HEK293 (cell line): Measurements from ENCODE around the gene MEF2C.

Experiments used
- CTCF ChIA-PET: fragments of 350-600 bp; formaldehyde crosslinking; extraction: SDS; loops from one replicate; lab custom pipeline; 2021; ENCODE audit warnings: antibody characterized with exemption; lab: Yijun Ruan, JAX
- POLR2A ChIA-PET: fragments of 300-600 bp; formaldehyde crosslinking; extraction: SDS; loops from one replicate; lab custom pipeline; 2020; ENCODE audit warnings: antibody characterized with exemption, inconsistent platforms; lab: Yijun Ruan, JAX
- H3K27ac ChIP-seq: fragments of 200-500 bp; sonication (Bioruptor generic); 2 replicates; pipeline ENCODE4 v1.5.1; 2014; ENCODE audit warnings: low read depth, low read length, control low read depth, inconsistent platforms; ENCODE audit errors: extremely low read depth
- H3K36me3 ChIP-seq, 2 experiments: fragments of 200-500 bp in 1 of 2; sonication (Bioruptor generic) in 1 of 2; 1 replicate in 1 of 2; 2 replicates in 1 of 2; pipeline ENCODE4 v1.5.1; 2014 to 2017; ENCODE audit warnings: inconsistent platforms in 2 of 2, low read length in 2 of 2; ENCODE audit not compliant: control insufficient read depth in 2 of 2, insufficient read depth in 1 of 2
- H3K4me1 ChIP-seq: fragments of 200-500 bp; sonication (Bioruptor generic); 2 replicates; pipeline ENCODE4 v1.5.1; 2014; ENCODE audit warnings: mild to moderate bottlenecking, low read length, inconsistent platforms; ENCODE audit not compliant: control insufficient read depth, insufficient read depth
- H3K4me3 ChIP-seq: 2 replicates; pipeline ENCODE4 v1.5.1; 2011; ENCODE audit warnings: low read depth, mild to moderate bottlenecking, control low read depth, low read length, moderate library complexity
- H3K9me3 ChIP-seq: fragments of 200-500 bp; sonication (Bioruptor generic); 2 replicates; pipeline ENCODE4 v1.5.1; 2014; ENCODE audit warnings: low read depth, low read length, inconsistent platforms; ENCODE audit not compliant: control insufficient read depth, insufficient read depth
- BCL11B ChIP-seq: fragments of 450-650 bp; formaldehyde crosslinking; IDR thresholded peaks from 2 replicates; pipeline ENCODE4 v1.5.1; 2016; ENCODE audit warnings: low read depth, missing biosample characterization, missing genetic modification characterization
- ELK4 ChIP-seq: IDR thresholded peaks from 2 replicates; pipeline ENCODE4 v1.6.1; 2011; ENCODE audit warnings: mild to moderate bottlenecking, low read depth, low read length, borderline replicate concordance
- GLIS1 ChIP-seq: fragments of 450-650 bp; formaldehyde crosslinking; IDR thresholded peaks from 2 replicates; pipeline ENCODE4 v1.5.1; 2016; ENCODE audit warnings: missing biosample characterization, missing genetic modification characterization
- HIC1 ChIP-seq: fragments of 450-650 bp; formaldehyde crosslinking; IDR thresholded peaks from 2 replicates; pipeline ENCODE4 v1.5.1; 2016; ENCODE audit warnings: missing biosample characterization, missing genetic modification characterization
- SCRT2 ChIP-seq: fragments of 450-650 bp; formaldehyde crosslinking; IDR thresholded peaks from 2 replicates; pipeline ENCODE4 v1.5.1; 2016; ENCODE audit warnings: missing biosample characterization, missing genetic modification characterization
- SP3 ChIP-seq: fragments of 450-650 bp; formaldehyde crosslinking; IDR thresholded peaks from 2 replicates; pipeline ENCODE4 v1.5.1; 2016; ENCODE audit warnings: missing biosample characterization, missing genetic modification characterization
- TCF7L2 ChIP-seq: IDR thresholded peaks from 2 replicates; pipeline ENCODE4 v1.6.1; 2011; ENCODE audit warnings: low read depth, mild to moderate bottlenecking, inconsistent platforms, low read length, moderate library complexity, borderline replicate concordance
- ZNF112 ChIP-seq: fragments of 450-650 bp; formaldehyde crosslinking; IDR thresholded peaks from 2 replicates; pipeline ENCODE4 v1.5.0; 2017; ENCODE audit warnings: missing biosample characterization, missing genetic modification characterization
- ZNF140 ChIP-seq: fragments of 450-650 bp; formaldehyde crosslinking; IDR thresholded peaks from 2 replicates; pipeline ENCODE4 v1.5.1; 2016; ENCODE audit warnings: missing biosample characterization, missing genetic modification characterization
- ZNF169 ChIP-seq: fragments of 450-650 bp; formaldehyde crosslinking; IDR thresholded peaks from 2 replicates; pipeline ENCODE4 v1.5.1; 2016; ENCODE audit warnings: missing biosample characterization, missing genetic modification characterization
- ZNF248 ChIP-seq: fragments of 450-650 bp; formaldehyde crosslinking; IDR thresholded peaks from 2 replicates; pipeline ENCODE4 v1.5.1; 2017; ENCODE audit warnings: missing biosample characterization, missing genetic modification characterization
- ZNF302 ChIP-seq: fragments of 450-650 bp; formaldehyde crosslinking; IDR thresholded peaks from 2 replicates; pipeline ENCODE4 v1.5.1; 2016; ENCODE audit warnings: missing biosample characterization, missing genetic modification characterization, low read depth
- ZNF37A ChIP-seq: fragments of 450-650 bp; IDR thresholded peaks from 2 replicates; pipeline ENCODE4 v1.5.1; 2018; ENCODE audit warnings: missing biosample characterization, missing genetic modification characterization
- ZNF423 ChIP-seq: fragments of 450-650 bp; formaldehyde crosslinking; IDR thresholded peaks from 2 replicates; pipeline ENCODE4 v1.5.1; 2016; ENCODE audit warnings: missing biosample characterization, missing genetic modification characterization
- ZNF473 ChIP-seq: fragments of 450-650 bp; formaldehyde crosslinking; IDR thresholded peaks from 2 replicates; pipeline ENCODE4 v1.5.1; 2017; ENCODE audit warnings: missing biosample characterization, missing genetic modification characterization
- ZNF544 ChIP-seq: fragments of 450-650 bp; formaldehyde crosslinking; IDR thresholded peaks from 2 replicates; pipeline ENCODE4 v1.5.0; 2017; ENCODE audit warnings: missing biosample characterization, missing genetic modification characterization
- ZNF555 ChIP-seq: fragments of 450-650 bp; formaldehyde crosslinking; conservative IDR thresholded peaks from 2 replicates; pipeline ENCODE4 v1.5.1; 2017; ENCODE audit warnings: missing biosample characterization, mild to moderate bottlenecking, missing genetic modification characterization, inconsistent platforms
- ZNF561 ChIP-seq: fragments of 450-650 bp; IDR thresholded peaks from 2 replicates; pipeline ENCODE4 v1.5.1; 2018; ENCODE audit warnings: missing biosample characterization, missing genetic modification characterization, borderline replicate concordance
- ZNF585B ChIP-seq: fragments of 450-650 bp; formaldehyde crosslinking; IDR thresholded peaks from 2 replicates; pipeline ENCODE4 v1.5.1; 2016; ENCODE audit warnings: missing biosample characterization, missing genetic modification characterization
- ZNF596 ChIP-seq: fragments of 450-650 bp; IDR thresholded peaks from 2 replicates; pipeline ENCODE4 v1.5.0; 2018; ENCODE audit warnings: missing biosample characterization, mild to moderate bottlenecking, missing genetic modification characterization, moderate library complexity
- ZNF654 ChIP-seq: fragments of 450-650 bp; formaldehyde crosslinking; IDR thresholded peaks from 2 replicates; pipeline ENCODE4 v1.5.1; 2016; ENCODE audit warnings: low read depth, missing biosample characterization, missing genetic modification characterization
- ZNF664 ChIP-seq: fragments of 450-650 bp; formaldehyde crosslinking; IDR thresholded peaks from 2 replicates; pipeline ENCODE4 v1.5.1; 2016; ENCODE audit warnings: missing biosample characterization, missing genetic modification characterization
- ZNF791 ChIP-seq: fragments of 450-650 bp; formaldehyde crosslinking; IDR thresholded peaks from 2 replicates; pipeline ENCODE4 v1.5.1; 2016; ENCODE audit warnings: missing biosample characterization, missing genetic modification characterization
- ZNF792 ChIP-seq: fragments of 450-650 bp; formaldehyde crosslinking; IDR thresholded peaks from 2 replicates; pipeline ENCODE4 v1.5.1; 2016; ENCODE audit warnings: missing biosample characterization, missing genetic modification characterization
- ZSCAN30 ChIP-seq: fragments of 450-650 bp; IDR thresholded peaks from 2 replicates; pipeline ENCODE4 v1.5.1; 2018; ENCODE audit warnings: missing biosample characterization, mild to moderate bottlenecking, missing genetic modification characterization, moderate library complexity
- ZXDB ChIP-seq: fragments of 450-650 bp; formaldehyde crosslinking; IDR thresholded peaks from 2 replicates; pipeline ENCODE4 v1.5.1; 2016; ENCODE audit warnings: missing biosample characterization, missing genetic modification characterization

MEF2C gene

GRCh38 chr5:88722546-88723073, 160.4 kb downstream of the MEF2C start (continued):
- no peak for TF ChIP-seq HIC1 (tag by site-specific recombination)
- no peak for TF ChIP-seq ZNF585B (tag by site-specific recombination)
- TF ChIP-seq ZXDB = no peak
- TF ChIP-seq ZNF561 (tag by site-specific recombination) = no peak
- TF ChIP-seq ZNF423 (tag by site-specific recombination) = no peak
- TF ChIP-seq ZNF248 (tag by site-specific recombination) = no peak

GRCh38 chr5:88719434-88719833, 163.6 kb downstream of the MEF2C start:
- TF ChIP-seq ZNF37A = no peak
- TF ChIP-seq ZNF596 = no peak
- Histone ChIP-seq H3K36me3 (no peaks in the 10 kb centered on the region; a peak in 1 of 3 replicates), H3K4me1 (peaks cover 7% of the 10 kb centered on the region), H3K4me3 (no peak overlapping the region), H3K27ac (no peak overlapping the region), H3K9me3 (no peaks in the 10 kb centered on the region)
- ChIA-PET POLR2A (no interaction called here), CTCF (interaction anchor here (0.9 kb wide), 1 partner anchor 10 kb away, joined by 5 read pairs; no protein-coding TSS in a partner anchor)

GRCh38 chr5:88718736-88719135, 164.2 kb downstream of the MEF2C start:
- no peak for TF ChIP-seq ZNF112 (tag by site-specific recombination)
- no peak for TF ChIP-seq ZNF169 (tag by site-specific recombination)
- TF ChIP-seq ELK4 = no peak
- TF ChIP-seq ZNF423 (tag by site-specific recombination) = no peak
- no peak for TF ChIP-seq ZNF654 (tag by site-specific recombination)
- no peak for TF ChIP-seq ZNF140 (tag by site-specific recombination)
- TF ChIP-seq ZNF544 (tag by site-specific recombination) = no peak
- TF ChIP-seq TCF7L2 = no peak
- TF ChIP-seq ZNF792 (tag by site-specific recombination) = no peak
- no peak for TF ChIP-seq GLIS1 (tag by site-specific recombination)
- no peak for TF ChIP-seq ZNF302 (tag by site-specific recombination)
- no peak for TF ChIP-seq ZNF555 (tag by site-specific recombination)
- no peak for TF ChIP-seq SCRT2 (tag by site-specific recombination)
- TF ChIP-seq ZSCAN30 (tag by site-specific recombination) = no peak
- TF ChIP-seq SP3 (tag by site-specific recombination) = no peak
- no peak for TF ChIP-seq ZNF473
- TF ChIP-seq ZNF664 (tag by site-specific recombination) = no peak
- TF ChIP-seq ZNF791 (tag by site-specific recombination) = no peak
- TF ChIP-seq BCL11B (tag by site-specific recombination) = no peak
- ChIA-PET POLR2A (no interaction called here), CTCF (interaction anchor here (0.9 to 1.3 kb wide), 2 partner anchors 10 to 28 kb away, joined by 4 to 5 read pairs; no protein-coding TSS in a partner anchor)
- Histone ChIP-seq H3K27ac (no peak overlapping the region), H3K36me3 (no peaks in the 10 kb centered on the region; a peak in 1 of 3 replicates), H3K4me3 (no peak overlapping the region), H3K4me1 (peaks cover 7% of the 10 kb centered on the region), H3K9me3 (no peaks in the 10 kb centered on the region)
